NOMO-1 treated with DMSO at 0.1 percent for 48 hours (cell line): ENCODE measurements around the gene DGCR8.
A peak's percentile ranks its signal among the peaks of the same experiment; 100 is the strongest.

ENCODE experiments used
- DNase-seq: peaks from one replicate; lab custom pipeline; 2025; ENCODE audit not compliant: unreplicated experiment; lab: John Stamatoyannopoulos, UW

DGCR8 gene

DNA sequence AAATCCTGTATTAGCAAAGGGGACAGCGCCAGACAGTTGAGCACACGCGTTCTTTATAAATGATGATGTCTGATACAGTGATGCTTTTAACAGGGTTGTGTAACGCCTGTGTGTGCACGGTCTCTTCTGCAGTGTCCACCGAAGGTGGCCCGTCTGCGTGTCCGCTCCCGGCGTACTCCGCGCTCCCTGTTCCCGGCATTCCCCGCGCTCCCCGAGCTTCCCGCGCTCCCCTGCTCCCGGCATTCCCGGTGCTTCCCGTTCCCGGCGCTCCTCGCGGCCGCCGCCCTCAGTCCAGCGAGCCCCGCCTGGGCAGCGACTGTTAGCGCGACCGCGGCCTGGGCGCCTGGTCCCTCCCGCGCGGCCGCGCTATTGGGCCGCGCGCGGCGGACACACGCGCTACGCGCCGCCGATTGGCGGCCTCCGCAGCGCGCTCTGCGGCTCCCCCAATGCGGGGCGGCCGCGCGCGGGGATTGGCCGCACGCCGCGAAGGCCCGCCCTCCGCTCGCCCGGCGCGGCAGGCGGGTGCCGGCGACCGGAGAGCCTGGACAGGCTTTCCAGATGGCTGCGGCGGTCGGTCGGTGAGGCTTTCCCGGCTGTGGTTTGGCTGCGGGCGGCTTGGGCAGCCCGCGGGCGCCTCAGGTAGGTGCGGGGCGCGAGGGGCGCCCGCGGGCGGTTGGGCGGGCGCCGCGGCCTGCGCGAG lies at the start of gene DGCR8:
Gene DGCR8, plus strand, starts transcription at position 497 of the 700 bp plus-strand sequence. CDS start 5,723 bp downstream, outside the sequence.
- DNase-seq: peak; percentile 71

DNA sequence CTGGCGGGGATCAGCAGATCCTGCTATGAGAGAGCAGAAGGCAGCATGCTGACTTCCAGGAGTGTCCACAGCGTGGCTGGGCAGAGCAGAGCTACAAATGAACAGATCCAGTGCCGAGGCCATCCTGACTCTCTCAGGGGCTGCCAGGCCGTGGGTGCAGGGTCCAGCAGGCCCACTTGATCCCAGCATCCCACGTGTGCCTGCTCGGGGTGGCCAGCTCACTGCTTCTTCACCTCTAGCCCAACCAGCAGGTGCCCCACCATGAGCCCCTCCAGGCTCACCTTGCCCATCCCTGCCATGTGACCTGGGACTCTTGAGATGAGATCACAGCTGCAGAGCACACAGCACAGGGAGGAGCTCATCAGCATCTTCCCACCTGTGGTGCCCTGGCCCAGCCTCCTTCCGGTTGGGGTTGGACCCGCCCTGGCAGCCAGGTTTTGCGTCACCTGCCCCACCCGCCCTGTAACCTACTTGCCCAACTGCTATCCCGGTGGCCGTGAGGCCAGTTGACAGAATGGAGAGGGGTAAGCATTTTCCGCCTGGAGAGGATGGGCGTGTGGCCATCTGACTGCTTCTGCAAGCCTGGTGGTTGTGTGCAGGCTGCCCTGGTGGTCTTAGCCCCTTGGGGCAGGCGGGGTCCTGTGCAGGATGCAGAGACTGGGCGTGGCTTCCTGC lies 48.2 kb upstream of the DGCR8 start:
- no peak for DNase-seq

DNA sequence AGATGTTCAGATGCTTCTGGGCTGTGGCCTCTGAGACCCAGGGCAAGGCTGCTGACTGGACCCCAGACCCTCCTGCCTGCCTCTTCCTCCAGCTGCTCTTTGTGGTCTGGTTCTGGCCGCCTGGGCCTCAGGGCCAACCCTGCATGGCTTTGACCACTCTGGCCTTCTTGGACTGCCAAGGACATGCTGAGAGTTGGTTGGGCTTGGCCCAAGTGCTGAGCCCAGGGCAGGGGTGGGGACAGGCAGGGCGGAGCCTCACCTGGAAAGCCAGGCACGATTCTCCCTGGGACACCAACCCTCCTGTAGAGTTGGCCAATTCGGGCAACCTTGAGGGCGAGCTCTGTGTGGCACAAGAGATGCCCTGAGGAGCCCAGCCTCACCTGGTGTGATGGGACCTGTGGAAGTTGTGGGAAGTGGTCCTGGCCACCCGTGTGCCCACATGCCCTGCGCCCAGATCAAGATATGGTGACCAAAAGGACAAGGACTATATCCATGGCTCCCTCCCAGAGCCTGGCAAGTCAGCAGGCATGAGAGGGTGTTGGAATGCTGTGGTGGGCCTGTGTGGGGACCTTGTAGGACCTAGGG lies 47.5 kb upstream of the DGCR8 start:
- no peak for DNase-seq

DNA sequence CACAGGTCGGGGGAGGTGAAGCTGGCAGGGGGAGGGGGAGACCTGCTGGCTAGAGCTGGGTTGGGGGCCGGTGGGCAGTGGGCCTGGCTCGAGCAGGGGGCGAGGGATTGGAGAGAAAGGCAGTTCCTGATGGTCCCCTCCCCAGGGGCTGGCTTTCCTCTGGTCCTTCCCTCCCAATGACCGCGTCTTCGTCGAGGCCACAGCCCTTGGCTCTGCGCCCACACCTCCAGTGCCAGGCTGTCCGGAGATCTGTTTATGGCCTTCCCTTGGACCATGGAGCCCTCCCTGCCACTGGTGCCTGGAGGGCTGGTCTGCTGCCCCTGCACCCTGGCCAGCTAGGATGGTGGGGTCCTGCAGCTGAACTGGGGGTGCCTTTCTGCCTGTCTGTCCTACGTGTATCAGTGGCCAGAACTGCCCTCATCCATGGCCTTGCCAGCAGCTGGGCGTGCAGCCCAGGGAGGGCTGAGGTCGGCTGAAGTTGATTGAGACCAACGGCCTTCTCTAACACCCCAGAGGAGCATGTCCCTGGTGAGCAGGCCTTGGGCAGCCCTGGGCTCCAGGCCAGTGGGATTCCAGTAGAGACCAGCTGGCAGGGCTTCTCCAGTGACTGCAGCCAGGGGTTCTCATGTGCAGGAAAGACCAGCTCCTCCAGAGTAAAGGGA lies 46.9 kb upstream of the DGCR8 start:
- no peak for DNase-seq

DNA sequence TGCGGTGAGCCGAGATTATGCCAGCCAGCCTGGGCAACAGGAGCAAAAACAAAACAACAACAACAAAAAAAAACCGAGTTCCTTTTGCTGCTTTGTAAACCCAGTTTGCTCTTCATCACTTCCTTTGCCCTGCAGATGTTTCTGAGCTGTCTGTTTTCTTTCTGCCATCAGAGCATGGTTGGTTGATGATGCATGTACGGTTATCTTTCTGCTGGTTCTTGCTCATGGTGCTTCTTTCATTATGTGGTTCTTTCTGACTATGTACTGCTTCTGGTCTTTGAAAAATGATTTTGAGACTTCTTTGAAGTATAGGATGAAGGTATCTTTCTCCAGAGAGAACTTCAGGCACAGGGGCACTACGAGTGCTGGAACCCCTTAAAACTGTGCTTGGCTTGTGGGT lies 45.9 kb upstream of the DGCR8 start:
- no peak for DNase-seq

DNA sequence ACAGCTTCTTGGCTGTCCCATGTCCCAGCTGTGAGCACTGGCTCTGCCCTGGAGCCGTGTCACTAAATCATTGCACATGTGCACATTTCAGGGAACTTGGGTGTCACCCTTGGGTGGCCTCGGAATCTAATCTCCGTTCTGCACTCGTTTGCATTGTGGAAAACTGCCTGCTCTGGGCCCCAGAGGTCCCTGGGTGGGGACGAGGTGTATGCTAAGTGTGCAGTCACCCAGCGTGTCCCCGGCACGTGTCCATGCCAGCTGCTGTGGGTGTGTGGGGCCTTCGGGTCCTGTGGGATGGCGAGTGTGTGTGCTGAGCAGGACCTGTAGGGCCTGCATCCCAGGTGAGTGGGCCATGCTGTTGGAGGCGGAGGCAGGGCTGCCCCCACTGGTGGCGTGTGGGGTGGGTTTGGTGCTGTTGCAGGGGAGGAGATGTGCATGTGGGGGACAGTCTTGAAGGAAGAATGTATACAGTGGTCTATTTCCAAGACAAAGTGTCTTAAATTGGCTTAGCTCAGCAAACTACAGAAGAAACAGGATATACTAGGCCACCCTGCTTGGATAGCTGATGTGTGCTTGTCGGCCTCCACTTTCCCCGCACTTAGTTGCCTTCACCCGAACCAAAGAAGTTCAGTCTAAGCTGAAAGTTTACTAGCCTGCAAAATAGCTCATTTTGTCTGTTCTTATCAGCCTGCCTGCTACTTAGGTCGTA lies 44.5 kb upstream of the DGCR8 start:
- no peak for DNase-seq

DNA sequence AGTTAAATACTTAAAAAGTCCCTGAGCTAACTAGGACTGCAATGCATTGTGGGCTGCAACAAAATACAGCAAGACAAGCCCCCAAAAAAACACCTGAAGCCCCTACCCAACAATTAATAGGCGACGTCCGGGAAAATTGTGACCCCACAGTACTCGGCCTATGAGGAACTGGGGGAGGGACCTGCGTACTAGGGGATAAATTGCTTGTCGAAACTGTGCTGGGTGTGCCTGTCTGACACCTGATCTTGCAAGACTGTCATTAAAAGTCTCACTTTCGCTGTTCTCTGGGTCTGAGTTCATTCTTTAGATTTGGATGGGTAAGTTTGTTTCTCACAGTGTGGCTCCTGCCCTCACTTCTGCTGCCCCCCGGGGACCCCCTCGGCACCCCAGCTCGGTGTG lies 44.0 kb upstream of the DGCR8 start:
- no peak for DNase-seq

DNA sequence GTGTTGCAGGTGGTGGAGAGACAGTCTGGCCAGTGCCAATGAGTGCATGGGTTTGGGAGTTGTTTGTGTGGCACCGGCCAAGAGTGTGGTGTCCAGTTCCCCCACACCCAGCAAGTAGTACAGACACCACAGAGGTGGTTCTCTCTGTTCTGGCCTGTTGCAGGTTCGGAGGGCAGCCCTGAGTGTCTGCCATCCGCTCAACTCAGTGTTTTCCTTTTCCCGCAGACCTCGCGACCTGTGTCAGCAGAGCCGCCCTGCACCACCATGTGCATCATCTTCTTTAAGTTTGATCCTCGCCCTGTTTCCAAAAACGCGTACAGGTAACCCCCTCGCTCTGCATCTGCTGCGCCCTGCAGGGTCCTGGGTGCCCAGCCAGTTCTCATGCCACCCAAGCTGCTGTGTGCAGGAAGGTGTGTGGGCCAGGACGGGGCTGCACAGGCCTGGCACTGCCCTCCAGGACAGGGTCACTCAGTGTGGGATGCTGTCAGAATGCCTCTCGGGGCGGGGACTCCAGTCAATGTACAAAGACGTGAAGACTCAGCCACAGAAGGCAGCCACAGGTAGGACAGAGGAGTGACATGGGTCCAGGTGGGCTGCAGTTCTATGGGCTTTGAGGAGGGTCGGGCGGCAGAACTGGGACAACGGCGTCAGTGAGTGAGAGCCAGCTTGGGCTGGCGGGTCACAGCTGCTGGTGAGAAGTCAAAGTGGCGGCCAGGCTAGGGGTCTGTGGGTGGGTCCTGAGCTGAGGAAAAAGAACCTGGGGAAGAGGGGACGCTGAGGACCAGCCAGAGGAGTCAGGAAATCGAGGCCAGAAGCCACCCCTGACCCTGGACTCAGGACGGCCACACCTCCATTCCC lies 43.3 kb upstream of the DGCR8 start:
- no peak for DNase-seq

DNA sequence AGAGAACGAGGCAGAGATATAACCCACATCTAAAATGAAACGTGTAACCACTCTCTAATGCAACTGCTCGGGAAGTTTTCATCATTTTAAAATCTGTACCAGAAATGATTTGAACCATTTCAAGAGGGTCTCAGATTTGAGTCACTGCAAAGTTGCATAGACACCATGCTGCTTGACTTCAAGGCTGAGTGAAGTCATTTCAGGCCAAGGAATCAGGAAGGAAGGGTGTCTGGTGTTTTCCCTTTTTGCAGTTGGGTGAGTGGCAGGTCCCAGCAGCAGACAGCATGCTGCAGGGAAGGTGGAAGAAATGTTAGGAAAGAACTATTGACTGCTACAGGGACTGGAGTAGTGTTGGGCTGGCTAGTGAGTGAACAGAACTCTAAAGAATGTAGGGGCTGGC lies 42.6 kb upstream of the DGCR8 start:
- no peak for DNase-seq

DNA sequence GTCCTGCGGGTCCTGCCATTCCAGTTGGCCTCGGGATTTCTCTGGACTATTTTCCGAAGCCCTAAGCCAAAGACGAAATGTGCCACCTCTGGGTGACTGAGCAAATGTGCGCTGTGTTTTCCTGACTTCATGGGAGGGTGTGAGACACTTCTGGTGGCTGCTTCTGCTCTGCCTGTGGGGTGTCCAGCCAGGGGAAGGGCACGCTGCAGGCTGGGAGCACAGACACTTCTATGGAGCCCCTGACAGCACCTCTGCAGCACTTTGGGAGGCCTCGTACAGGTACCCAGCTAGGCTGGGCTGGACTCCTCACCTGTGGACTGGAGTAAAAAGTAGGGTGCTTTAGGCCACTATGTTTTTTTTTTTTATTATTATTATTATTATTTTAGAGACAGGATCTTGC lies 41.5 kb upstream of the DGCR8 start:
- DNase-seq: no peak

DNA sequence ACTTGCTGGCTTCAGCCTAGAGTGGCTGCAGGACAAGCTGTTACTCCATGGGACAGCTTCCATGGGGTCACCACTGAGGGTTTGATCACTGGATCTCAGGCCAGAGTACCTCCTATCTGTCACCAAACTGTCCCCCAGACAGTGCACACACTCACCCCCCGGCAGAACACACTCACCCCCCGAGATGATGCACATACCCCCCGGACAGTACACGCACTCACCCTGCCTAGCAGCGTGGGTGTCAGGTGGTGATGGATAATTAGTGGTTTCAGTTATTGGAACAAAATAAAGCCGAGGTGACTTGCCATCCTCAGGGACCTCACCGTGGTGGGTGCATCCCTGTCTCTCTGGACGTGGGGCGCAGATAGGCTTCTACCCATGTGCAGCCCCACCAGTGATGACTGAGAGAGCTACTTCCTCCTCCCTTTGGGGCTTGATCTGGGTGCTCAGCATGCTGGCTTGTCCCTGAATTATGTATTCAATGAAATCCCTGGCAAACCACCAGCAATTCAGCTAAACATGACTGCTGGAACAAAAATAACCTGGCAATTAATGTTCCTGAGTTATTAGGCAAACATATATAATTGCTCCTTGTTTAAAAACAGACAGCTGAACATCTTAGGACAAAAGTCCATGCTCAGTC lies 40.2 kb upstream of the DGCR8 start:
- DNase-seq: no peak

DNA sequence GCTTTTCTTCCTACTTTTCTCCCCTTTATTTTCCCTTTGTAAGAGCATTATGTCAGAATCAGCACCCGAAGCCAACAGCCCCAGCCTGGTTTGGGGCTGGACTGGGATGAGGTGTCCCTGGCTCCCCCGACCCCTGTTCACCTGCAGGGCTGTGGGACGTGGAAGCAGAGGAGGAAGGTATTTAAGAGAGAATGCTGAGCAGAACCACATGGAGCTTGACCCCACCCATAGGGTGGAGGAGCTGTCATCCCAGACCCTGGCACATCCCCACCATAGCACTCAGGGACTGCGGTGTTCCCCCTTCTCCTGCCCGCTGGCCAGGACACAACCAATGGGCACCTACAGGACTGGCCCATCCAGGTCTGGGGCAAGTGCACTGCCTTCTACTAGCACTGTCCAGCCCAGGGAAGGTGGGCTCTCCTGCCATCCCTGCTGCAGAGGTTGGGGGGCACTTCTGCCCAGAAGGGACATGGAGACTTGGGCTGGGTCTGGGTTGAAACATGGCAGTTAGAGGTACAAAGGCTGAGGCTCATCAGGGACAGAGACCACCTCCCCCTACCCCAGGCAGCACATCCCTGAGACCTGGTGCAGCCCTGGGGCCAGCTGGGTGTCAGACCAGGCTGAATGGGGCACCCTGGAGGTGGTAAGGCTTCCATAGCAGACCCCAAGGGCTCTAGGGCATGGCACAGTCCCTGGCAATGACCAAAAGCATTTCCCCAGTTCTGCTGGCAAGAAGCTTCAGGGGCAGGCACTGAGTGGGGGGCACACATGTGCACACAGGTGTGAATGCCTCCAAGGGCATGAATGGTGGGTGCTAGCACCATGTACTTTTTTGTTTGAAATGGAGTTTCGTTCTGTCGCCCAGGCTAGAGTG lies 39.5 kb upstream of the DGCR8 start:
- DNase-seq: no peak

DNA sequence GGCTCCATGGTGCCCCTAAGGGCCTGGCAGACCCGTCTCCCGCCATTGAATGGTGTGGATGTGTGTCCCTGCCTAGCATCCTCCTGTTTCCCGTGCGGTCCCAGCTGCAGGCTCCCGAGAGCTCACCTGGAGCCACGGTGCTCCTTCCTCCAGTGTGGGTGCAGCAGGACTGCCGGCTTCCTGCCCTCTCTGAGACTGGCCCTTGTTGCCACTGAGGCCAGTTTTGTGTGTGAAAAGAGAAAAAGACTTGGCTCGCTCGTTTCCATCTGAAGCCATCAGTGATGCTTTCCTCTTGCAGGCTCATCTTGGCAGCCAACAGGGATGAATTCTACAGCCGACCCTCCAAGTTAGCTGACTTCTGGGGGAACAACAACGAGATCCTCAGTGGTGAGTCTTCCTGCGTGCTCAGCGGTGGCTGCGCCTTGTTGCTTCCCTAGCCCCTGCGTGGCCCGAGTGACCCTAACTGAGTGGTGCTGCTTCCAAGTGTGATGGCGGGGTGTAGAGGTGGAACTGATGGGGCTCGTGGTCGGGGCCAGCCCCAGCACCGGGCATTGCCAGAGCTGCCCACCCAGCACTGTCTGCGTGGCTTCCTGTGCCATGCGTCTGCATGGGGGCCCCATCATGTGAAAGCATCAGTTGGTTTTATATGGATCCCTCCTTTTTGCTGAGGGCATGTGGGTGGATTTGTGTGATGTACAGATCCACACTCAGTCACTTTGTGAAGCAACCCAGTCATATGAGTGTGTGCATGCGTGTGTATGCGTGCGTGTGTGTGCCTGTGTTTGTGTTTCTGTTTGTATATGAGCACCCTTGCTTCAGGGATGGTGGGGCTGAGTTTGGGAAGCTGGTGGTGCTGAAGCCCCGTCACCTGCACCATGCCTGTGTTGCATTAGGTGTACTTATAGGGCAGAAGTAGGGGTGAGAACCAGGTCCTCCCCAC lies 36.7 kb upstream of the DGCR8 start:
- DNase-seq: no peak

DNA sequence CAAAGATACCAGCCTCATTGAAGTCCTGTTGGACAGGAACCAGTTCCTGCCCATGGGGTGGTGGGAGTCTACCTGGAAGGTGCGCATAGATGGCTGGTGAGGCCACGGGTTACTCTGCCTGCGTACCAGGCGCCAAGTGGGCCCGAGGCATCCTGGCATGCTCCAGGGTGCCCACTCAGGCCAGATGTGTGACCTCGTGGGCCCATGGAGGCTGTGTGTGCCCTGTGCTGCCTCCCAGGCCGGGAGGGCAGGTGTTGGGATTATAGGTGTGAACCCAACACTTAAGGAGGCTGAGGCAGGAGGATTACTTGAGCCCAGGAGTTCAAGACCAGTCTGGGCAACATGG lies 36.1 kb upstream of the DGCR8 start:
- no peak for DNase-seq

DNA sequence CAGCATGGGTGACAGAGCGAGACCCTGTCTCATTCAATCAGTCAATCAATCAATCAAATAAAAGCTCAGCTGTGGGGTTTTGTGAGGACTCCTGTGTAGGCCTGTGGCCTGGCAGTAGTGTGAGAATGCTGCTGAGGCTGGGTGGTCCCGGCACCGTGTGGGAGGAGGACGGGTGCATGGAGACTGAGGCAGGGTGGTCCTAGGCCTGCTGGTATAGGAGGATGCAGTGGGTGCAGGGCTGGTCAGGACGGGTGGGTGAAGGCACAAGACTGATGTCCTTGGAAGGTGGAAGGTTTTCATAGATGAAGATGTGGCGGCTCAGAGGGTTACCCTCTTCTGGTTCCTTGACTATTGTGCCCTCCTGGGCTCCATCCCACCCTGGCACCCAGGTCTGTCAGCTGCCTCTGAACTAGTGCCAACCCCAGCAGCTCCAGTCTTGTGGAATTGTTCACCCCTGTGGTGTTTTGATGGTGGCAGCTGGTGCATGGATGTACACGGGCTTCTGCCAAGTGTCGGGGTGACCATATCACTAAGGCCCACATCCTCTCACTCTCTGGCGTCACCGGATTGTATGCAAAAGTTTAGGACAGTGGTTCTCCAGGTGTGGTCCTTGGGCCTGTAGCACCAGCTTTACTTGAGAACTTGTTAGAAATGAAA lies 35.4 kb upstream of the DGCR8 start:
- DNase-seq: no peak

DNA sequence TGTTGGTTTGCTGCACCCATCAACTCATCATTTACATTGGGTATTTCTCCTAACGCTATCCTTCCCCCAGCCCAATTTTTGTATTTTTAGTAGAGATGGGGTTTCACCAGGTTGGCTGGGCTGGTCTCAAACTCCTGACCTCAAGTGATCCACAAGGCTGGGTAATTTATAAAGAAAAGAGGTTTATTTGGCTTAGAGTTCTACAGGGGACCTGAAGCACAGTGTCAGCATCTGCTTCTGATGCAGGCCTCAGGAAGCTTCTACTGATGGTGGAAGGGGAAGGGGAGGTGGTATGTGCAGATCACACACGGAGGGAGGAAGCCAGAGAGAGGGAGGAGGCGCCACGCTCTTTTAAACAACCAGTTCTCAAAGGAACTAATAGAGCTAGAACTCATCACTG lies 33.3 kb upstream of the DGCR8 start:
- no peak for DNase-seq

DNA sequence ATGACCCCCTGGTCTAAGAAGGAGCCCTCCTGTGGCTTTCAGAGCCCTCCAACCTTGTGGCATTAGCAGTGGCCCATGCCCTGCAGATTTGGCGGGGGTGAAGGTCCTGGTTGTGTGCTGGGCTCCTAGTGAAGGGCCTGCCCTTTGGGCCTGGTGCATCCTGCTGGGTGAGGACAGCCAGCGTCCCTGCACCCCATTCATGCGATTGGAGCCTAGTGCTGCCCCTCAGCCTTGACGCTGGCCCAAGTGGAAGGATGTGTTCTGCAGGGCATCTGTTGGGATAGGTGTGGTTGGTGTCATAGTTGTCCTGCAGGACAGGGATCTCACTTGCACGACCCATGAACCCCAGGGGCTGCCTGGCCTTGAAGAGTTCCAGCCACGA lies 28.1 kb upstream of the DGCR8 start:
- no peak for DNase-seq
